ENCODE data around the gene ARL11. TPM values are rescaled to one million over a fixed set of nuclear protein-coding genes. Genes with fewer than 3 reads are reported as not detected.

ARL11 gene
- total and polyA plus RNA-seq, 5 donors, result 0.32 to 0.82 (median 0.40) TPM

- H3K4me3 ChIP-seq (ENCODE audit: low read length), result no peak overlapping the region
- ATAC-seq (no peak), DNase-seq (no peak)
- no peaks in the 10 kb centered on the region for H3K27me3 ChIP-seq (ENCODE audit: control insufficient read depth, insufficient read depth)
- WGBS, result 87% methylated on average over 5 of the region's 5 CpGs
- no peak overlapping the region for H3K27ac ChIP-seq (ENCODE audit: low read length)
- H3K9me3 ChIP-seq (ENCODE audit: control insufficient read depth, low read length), result no peaks in the 10 kb centered on the region
- peaks cover 8% of the 10 kb centered on the region for H3K4me1 ChIP-seq (ENCODE audit: control insufficient read depth, insufficient read depth, low read length)
- intact Hi-C loops (cut with DNase I), result no loop called here
Measured at GRCh38 chr13:49632156-49632555, 3.8 kb downstream of the ARL11 start.

- Histone ChIP-seq H3K4me3 (ENCODE audit: low read length) (no peak overlapping the region), H3K27me3 (ENCODE audit: control insufficient read depth, insufficient read depth) (no peaks in the 10 kb centered on the region), H3K27ac (ENCODE audit: low read length) (no peak overlapping the region), H3K4me1 (ENCODE audit: control insufficient read depth, insufficient read depth, low read length) (peaks cover 8% of the 10 kb centered on the region), H3K9me3 (ENCODE audit: control insufficient read depth, low read length) (no peaks in the 10 kb centered on the region)
- WGBS, result 65% methylated on average over 4 of the region's 4 CpGs
- DNase-seq, result no peak
- peak; percentile 20 to 66 for ATAC-seq
- intact Hi-C loops (cut with DNase I), result no loop called here
Measured at GRCh38 chr13:49633710-49634109, 5.4 kb downstream of the ARL11 start.

GRCh38 chr13:49635599-49636433 is 7.5 kb downstream of the ARL11 start:
- peak overlapping the region; percentile 4 for H3K4me3 ChIP-seq (ENCODE audit: low read length)
- no peaks in the 10 kb centered on the region for H3K9me3 ChIP-seq (ENCODE audit: control insufficient read depth, low read length)
- 59% methylated on average over 10 of the region's 10 CpGs for WGBS
- no peak overlapping the region for H3K27ac ChIP-seq (ENCODE audit: low read length)
- H3K4me1 ChIP-seq (ENCODE audit: control insufficient read depth, insufficient read depth, low read length), result peaks cover 4% of the 10 kb centered on the region
- DNase-seq (peak in 1 of 3 donors; percentile 19), ATAC-seq (no peak)
- intact Hi-C loops (cut with DNase I), result no loop called here
- no peaks in the 10 kb centered on the region for H3K27me3 ChIP-seq (ENCODE audit: control insufficient read depth, insufficient read depth)

GRCh38 chr13:49636705-49637104 is 8.4 kb downstream of the ARL11 start:
- peaks cover 4% of the 10 kb centered on the region for H3K4me1 ChIP-seq (ENCODE audit: control insufficient read depth, insufficient read depth, low read length)
- ATAC-seq, result no peak
- intact Hi-C loops (cut with DNase I), result no loop called here
- 96% methylated on average over 5 of the region's 5 CpGs for WGBS
- no peak overlapping the region for H3K4me3 ChIP-seq (ENCODE audit: low read length)
- no peaks in the 10 kb centered on the region for H3K27me3 ChIP-seq (ENCODE audit: control insufficient read depth, insufficient read depth)
- no peak for DNase-seq
- H3K9me3 ChIP-seq (ENCODE audit: control insufficient read depth, low read length), result no peaks in the 10 kb centered on the region
- H3K27ac ChIP-seq (ENCODE audit: low read length), result no peak overlapping the region

- Histone ChIP-seq H3K27ac (ENCODE audit: low read length) (no peak overlapping the region), H3K4me1 (ENCODE audit: control insufficient read depth, insufficient read depth, low read length) (peaks cover 4% of the 10 kb centered on the region), H3K27me3 (ENCODE audit: control insufficient read depth, insufficient read depth) (no peaks in the 10 kb centered on the region), H3K4me3 (ENCODE audit: low read length) (no peak overlapping the region), H3K9me3 (ENCODE audit: control insufficient read depth, low read length) (no peaks in the 10 kb centered on the region)
- WGBS, result 90% methylated on average over 4 of the region's 4 CpGs
- no peak for DNase-seq
- intact Hi-C loops (cut with DNase I), result no loop called here
- ATAC-seq, result no peak
Measured at GRCh38 chr13:49638030-49638743, 9.9 kb downstream of the ARL11 start.

- Histone ChIP-seq H3K4me1 (ENCODE audit: control insufficient read depth, insufficient read depth, low read length) (peaks cover 4% of the 10 kb centered on the region), H3K27ac (ENCODE audit: low read length) (no peak overlapping the region), H3K27me3 (ENCODE audit: control insufficient read depth, insufficient read depth) (no peaks in the 10 kb centered on the region), H3K4me3 (ENCODE audit: low read length) (no peak overlapping the region), H3K9me3 (ENCODE audit: control insufficient read depth, low read length) (no peaks in the 10 kb centered on the region)
- intact Hi-C loops (cut with DNase I), result no loop called here
- WGBS, result 91% methylated on average over 2 of the region's 2 CpGs
- DNase-seq, result no peak
- ATAC-seq, result no peak
Measured at GRCh38 chr13:49638744-49639072, 10.4 kb downstream of the ARL11 start.

GRCh38 chr13:49641801-49642291 is 13.5 kb downstream of the ARL11 start:
- H3K4me3 ChIP-seq (ENCODE audit: low read length), result no peak overlapping the region
- H3K27me3 ChIP-seq (ENCODE audit: control insufficient read depth, insufficient read depth), result no peaks in the 10 kb centered on the region
- intact Hi-C loops (cut with DNase I), result no loop called here
- ATAC-seq (peak; percentile 89 to 93), DNase-seq (peak; percentile 49 to 73 (median 67))
- no peaks in the 10 kb centered on the region for H3K9me3 ChIP-seq (ENCODE audit: control insufficient read depth, low read length)
- WGBS, result 80% methylated on average over 4 of the region's 4 CpGs
- peak overlapping the region; percentile 4 for H3K27ac ChIP-seq (ENCODE audit: low read length)
- no peaks in the 10 kb centered on the region for H3K4me1 ChIP-seq (ENCODE audit: control insufficient read depth, insufficient read depth, low read length)

- Histone ChIP-seq H3K27ac (ENCODE audit: low read length) (no peak overlapping the region), H3K27me3 (ENCODE audit: control insufficient read depth, insufficient read depth) (no peaks in the 10 kb centered on the region), H3K4me3 (ENCODE audit: low read length) (no peak overlapping the region), H3K9me3 (ENCODE audit: control insufficient read depth, low read length) (no peaks in the 10 kb centered on the region), H3K4me1 (ENCODE audit: control insufficient read depth, insufficient read depth, low read length) (no peaks in the 10 kb centered on the region)
- intact Hi-C loops (cut with DNase I), result no loop called here
- DNase-seq (no peak), ATAC-seq (peak in 1 of 2 donors; percentile 37)
- WGBS, result 85% methylated on average over 12 of the region's 12 CpGs
Measured at GRCh38 chr13:49643035-49643646, 14.8 kb downstream of the ARL11 start.

- H3K27ac ChIP-seq (ENCODE audit: low read length), result no peak overlapping the region
- no peaks in the 10 kb centered on the region for H3K4me1 ChIP-seq (ENCODE audit: control insufficient read depth, insufficient read depth, low read length)
- H3K4me3 ChIP-seq (ENCODE audit: low read length), result no peak overlapping the region
- DNase-seq, result no peak
- WGBS, result 60% methylated on average over 13 of the region's 13 CpGs
- ATAC-seq, result no peak
- intact Hi-C loops (cut with DNase I), result no loop called here
- no peaks in the 10 kb centered on the region for H3K9me3 ChIP-seq (ENCODE audit: control insufficient read depth, low read length)
- H3K27me3 ChIP-seq (ENCODE audit: control insufficient read depth, insufficient read depth), result no peaks in the 10 kb centered on the region
Measured at GRCh38 chr13:49645451-49645850, 17.1 kb downstream of the ARL11 start.

- Histone ChIP-seq H3K27ac (ENCODE audit: low read length) (no peak overlapping the region), H3K4me3 (ENCODE audit: low read length) (no peak overlapping the region), H3K27me3 (ENCODE audit: control insufficient read depth, insufficient read depth) (no peaks in the 10 kb centered on the region), H3K9me3 (ENCODE audit: control insufficient read depth, low read length) (no peaks in the 10 kb centered on the region), H3K4me1 (ENCODE audit: control insufficient read depth, insufficient read depth, low read length) (no peaks in the 10 kb centered on the region)
- no peak for ATAC-seq
- intact Hi-C loops (cut with DNase I), result no loop called here
- WGBS, result 96% methylated on average over 4 of the region's 4 CpGs
- DNase-seq, result no peak
Measured at GRCh38 chr13:49646688-49647087, 18.4 kb downstream of the ARL11 start.
